WERI-Rb-1 (cell line): ENCODE data around the gene SVEP1.
"Not testable (repeated sequence)": the region's sequence is repeated elsewhere in the genome, so short reads cannot be mapped to it uniquely, and the experiment has no call there.

Experiments
- DNase-seq: peaks from one replicate; pipeline ENCODE4 v3.0.0-alpha.2; 2020
- H3K27ac ChIP-seq: fragments of 250-450 bp; sonication (Bioruptor Pico); 2 replicates; pipeline ENCODE4 v1.5.1; 2020; ENCODE audit warnings: mild to moderate bottlenecking, moderate library complexity
- H3K27me3 ChIP-seq: fragments of 250-450 bp; sonication (Bioruptor Pico); 2 replicates; pipeline ENCODE4 v1.5.1; 2021; ENCODE audit warnings: mild to moderate bottlenecking, low read depth, moderate library complexity; ENCODE audit not compliant: insufficient read depth, severe bottlenecking
- H3K36me3 ChIP-seq: fragments of 250-450 bp; sonication (Bioruptor Pico); 2 replicates; pipeline ENCODE4 v1.5.1; 2020; ENCODE audit warnings: mild to moderate bottlenecking, moderate library complexity
- H3K4me3 ChIP-seq: 2 replicates; pipeline ENCODE4 v1.5.1; 2011; ENCODE audit warnings: low read depth, mild to moderate bottlenecking, control low read depth, low read length
- H3K9me3 ChIP-seq: fragments of 250-450 bp; sonication (Bioruptor Pico); 2 replicates; pipeline ENCODE4 v1.5.1; 2021; ENCODE audit warnings: mild to moderate bottlenecking, moderate library complexity; ENCODE audit not compliant: severe bottlenecking
- CTCF ChIP-seq: IDR thresholded peaks from 2 replicates; pipeline ENCODE4 v1.5.1; 2011; ENCODE audit warnings: low read depth, mild to moderate bottlenecking, control low read depth, inconsistent platforms, low read length

SVEP1 gene

GRCh38 chr9:110538647-110539041, 40.9 kb downstream of the SVEP1 start:
- no peak for DNase-seq
- H3K27ac ChIP-seq, result no peak overlapping the region
- H3K4me3 ChIP-seq, result no peak overlapping the region
- TF ChIP-seq CTCF, result no peak
- peaks cover 46% of the 10 kb centered on the region for H3K27me3 ChIP-seq
- peaks cover 6% of the 10 kb centered on the region for H3K9me3 ChIP-seq
- H3K36me3 ChIP-seq, result no peaks in the 10 kb centered on the region

- Histone ChIP-seq H3K9me3 (peaks cover 6% of the 10 kb centered on the region), H3K27ac (no peak overlapping the region), H3K4me3 (no peak overlapping the region), H3K27me3 (peaks cover 42% of the 10 kb centered on the region), H3K36me3 (no peaks in the 10 kb centered on the region)
- TF ChIP-seq CTCF, result no peak
- no peak for DNase-seq
These were observed 41.5 kb downstream of the SVEP1 start for GRCh38 chr9:110537841-110538646.

GRCh38 chr9:110536822-110537221, 42.7 kb downstream of the SVEP1 start:
- Histone ChIP-seq H3K4me3 (no peak overlapping the region), H3K27ac (no peak overlapping the region), H3K9me3 (peaks cover 6% of the 10 kb centered on the region), H3K27me3 (peaks cover 38% of the 10 kb centered on the region), H3K36me3 (no peaks in the 10 kb centered on the region)
- no peak for DNase-seq
- no peak for TF ChIP-seq CTCF

DNA sequence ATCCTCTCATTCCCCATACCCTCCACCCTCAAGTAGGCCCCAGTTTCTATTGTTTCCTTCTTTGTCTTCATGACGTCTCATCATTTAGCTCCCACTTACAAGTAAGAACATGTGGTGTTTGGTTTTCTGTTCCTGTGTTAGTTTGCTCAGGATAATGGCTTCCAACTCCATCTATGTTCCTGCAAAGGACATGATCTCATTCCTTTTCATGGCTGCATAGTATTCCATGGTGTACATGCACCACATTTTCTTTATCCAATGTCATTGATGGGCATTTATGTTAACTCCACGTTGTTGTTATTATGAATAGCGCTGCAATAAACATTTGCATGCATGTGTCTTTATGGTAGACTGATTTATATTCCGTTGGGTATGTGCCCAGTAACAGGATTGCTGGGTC, 45.4 kb downstream of the SVEP1 start:
- peaks cover 23% of the 10 kb centered on the region for H3K27me3 ChIP-seq
- not testable (repeated sequence) for H3K27ac ChIP-seq, DNase-seq, H3K9me3 ChIP-seq, H3K4me3 ChIP-seq, H3K36me3 ChIP-seq

DNA sequence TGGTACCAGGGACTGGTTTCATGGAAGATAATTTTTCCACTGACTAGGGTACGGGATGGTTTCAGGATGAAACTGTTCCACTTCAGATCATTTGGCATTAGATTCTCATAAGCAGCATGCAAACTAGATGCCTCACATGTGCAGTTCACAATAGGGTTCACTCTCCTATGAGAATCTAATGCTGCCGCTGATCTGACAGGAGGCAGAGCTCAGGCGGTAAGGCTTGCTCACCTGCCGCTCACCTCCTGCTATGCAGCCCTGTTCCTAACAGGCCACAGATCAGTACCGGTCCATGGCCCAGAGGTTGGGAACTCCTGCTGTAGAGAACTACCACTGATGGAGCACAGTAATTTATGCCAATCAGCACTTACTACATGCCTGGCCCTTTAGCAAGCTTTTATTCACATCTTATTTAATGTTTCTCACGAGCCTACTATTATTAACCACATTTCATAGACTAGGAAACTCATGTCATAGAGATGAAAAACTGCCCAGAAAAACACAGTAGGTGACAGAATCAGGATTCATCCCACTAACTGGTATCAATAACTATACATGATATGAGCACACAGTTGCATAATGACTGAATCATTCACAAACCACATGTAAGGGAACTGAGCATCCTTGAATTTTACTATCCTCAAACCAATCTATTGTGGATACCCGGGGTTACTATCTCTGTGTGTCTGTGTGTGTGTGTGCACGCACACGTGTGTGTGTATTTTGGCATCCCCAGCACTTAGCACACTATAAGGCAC, 46.5 kb downstream of the SVEP1 start:
- no peak overlapping the region for H3K4me3 ChIP-seq
- no peak for DNase-seq
- TF ChIP-seq CTCF, result no peak
- H3K9me3 ChIP-seq, result peaks cover 6% of the 10 kb centered on the region
- H3K36me3 ChIP-seq, result no peaks in the 10 kb centered on the region
- peaks cover 12% of the 10 kb centered on the region for H3K27me3 ChIP-seq
- H3K27ac ChIP-seq, result no peak overlapping the region

GRCh38 chr9:110531776-110532175, 47.8 kb downstream of the SVEP1 start:
- H3K4me3 ChIP-seq, result no peak overlapping the region
- no peak overlapping the region for H3K27ac ChIP-seq
- peaks cover 6% of the 10 kb centered on the region for H3K9me3 ChIP-seq
- TF ChIP-seq CTCF, result no peak
- DNase-seq, result no peak
- peaks cover 10% of the 10 kb centered on the region for H3K27me3 ChIP-seq
- H3K36me3 ChIP-seq, result no peaks in the 10 kb centered on the region

DNA sequence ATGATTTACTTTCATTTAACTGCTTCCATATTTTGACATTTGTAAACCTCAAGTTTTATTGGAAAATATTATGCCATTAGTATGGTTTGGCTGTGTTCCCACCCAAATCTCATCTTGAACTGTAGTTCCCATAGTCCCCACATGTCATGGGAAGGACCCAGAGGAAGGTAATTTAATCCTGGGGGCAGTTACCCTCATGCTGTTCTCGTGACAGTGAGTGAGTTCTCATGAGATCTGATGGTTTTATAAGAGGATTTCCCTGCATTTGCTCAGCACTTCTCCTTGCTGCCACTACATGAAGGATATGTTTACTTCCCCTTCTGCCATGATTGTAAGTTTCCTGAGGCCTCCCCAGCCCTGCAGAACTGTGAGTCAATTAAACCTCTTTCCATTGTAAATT, 48.3 kb downstream of the SVEP1 start:
- H3K27me3 ChIP-seq, H3K4me3 ChIP-seq, DNase-seq, H3K27ac ChIP-seq, H3K9me3 ChIP-seq, H3K36me3 ChIP-seq: not testable (repeated sequence)
